PC-3 (cell line): ENCODE data around the gene ANKRD13C. TPM values are rescaled to one million over a fixed set of nuclear protein-coding genes. Genes with fewer than 3 reads are reported as not detected.

Experiments used
- ATAC-seq: fragments of 200-7000 bp; cut with Tn5 transposase; 2 replicates; pipeline ENCODE4 v1.9.1; 2020; ENCODE audit warnings: mild to moderate bottlenecking, moderate library complexity
- Bru-seq: library from RNA; stranded (reverse); fragments of 400-500 nt; gene quantifications from one replicate; lab custom pipeline; 2021; lab: Mats Ljungman, UMichigan
- BruChase-seq, 2 experiments: library from RNA; stranded (reverse); fragments of 400-500 nt; gene quantifications; one replicate each; lab custom pipeline; 2021; lab: Mats Ljungman, UMichigan
- BruUV-seq: library from RNA; stranded (reverse); fragments of 400-500 nt; replicated peaks from 2 replicates; lab custom pipeline; 2021; lab: Mats Ljungman, UMichigan
- CTCF ChIA-PET: fragments of 300-600 bp; sonication (Branson Sonifier 250); formaldehyde crosslinking; loops from one replicate; lab custom pipeline; 2022; ENCODE audit warnings: antibody characterized with exemption; lab: Charles Lee
- POLR2A ChIA-PET: fragments of 300-600 bp; sonication (Branson Sonifier 250); formaldehyde crosslinking; loops from one replicate; lab custom pipeline; 2022; ENCODE audit warnings: antibody characterized with exemption; ENCODE audit not compliant: unreplicated experiment; lab: Charles Lee
- DNase-seq: peaks from one replicate; pipeline ENCODE4 v3.0.0-alpha.2; 2015
- H2AFZ ChIP-seq: fragments of 300-600 bp; sonication (generic); 2 replicates; pipeline ENCODE4 v1.6.0; 2016; ENCODE audit warnings: antibody characterized with exemption, low read length
- H3F3A ChIP-seq: fragments of 300-600 bp; sonication (generic); one replicate; pipeline ENCODE4 v1.6.0; 2017; ENCODE audit warnings: antibody characterized with exemption, low read length, control low read depth, mild to moderate bottlenecking; ENCODE audit not compliant: unreplicated experiment
- H3K27ac ChIP-seq: fragments of 300-600 bp; sonication (generic); 2 replicates; pipeline ENCODE4 v1.5.1; 2016; ENCODE audit warnings: mild to moderate bottlenecking, low read length
- H3K27me3 ChIP-seq: fragments of 300-600 bp; sonication (generic); 2 replicates; pipeline ENCODE4 v1.6.1; 2016; ENCODE audit warnings: low read length, mixed read lengths
- H3K36me3 ChIP-seq: fragments of 300-600 bp; sonication (generic); 2 replicates; pipeline ENCODE4 v1.6.1; 2016; ENCODE audit warnings: low read depth, mixed run types, low read length, mixed read lengths
- H3K4me1 ChIP-seq: fragments of 300-600 bp; sonication (generic); 2 replicates; pipeline ENCODE4 v1.5.1; 2016; ENCODE audit warnings: low read length; ENCODE audit not compliant: insufficient read depth
- H3K4me2 ChIP-seq: fragments of 300-600 bp; sonication (generic); 2 replicates; pipeline ENCODE4 v1.6.0; 2016; ENCODE audit warnings: low read length
- H3K4me3 ChIP-seq: fragments of 300-600 bp; sonication (generic); 2 replicates; pipeline ENCODE4 v1.5.1; 2016; ENCODE audit warnings: mild to moderate bottlenecking, low read length, mixed read lengths
- H3K79me2 ChIP-seq: fragments of 300-600 bp; sonication (generic); 2 replicates; pipeline ENCODE4 v1.6.1; 2017; ENCODE audit warnings: low read length, mixed read lengths
- H3K9ac ChIP-seq: fragments of 300-600 bp; sonication (generic); 2 replicates; pipeline ENCODE4 v1.6.0; 2016; ENCODE audit warnings: mild to moderate bottlenecking, low read length
- H3K9me2 ChIP-seq: fragments of 300-600 bp; sonication (generic); replicated peaks from 2 replicates; pipeline ENCODE4 v1.6.1; 2016; ENCODE audit warnings: mixed run types, low read length, mixed read lengths
- H3K9me3 ChIP-seq: fragments of 300-600 bp; sonication (generic); 2 replicates; pipeline ENCODE4 v1.6.1; 2016; ENCODE audit warnings: low read length, mixed read lengths
- H4K20me1 ChIP-seq: fragments of 300-600 bp; sonication (generic); 2 replicates; pipeline ENCODE4 v1.6.1; 2016; ENCODE audit warnings: low read length, mixed read lengths
- CTCF ChIP-seq: fragments of 300-600 bp; sonication (generic); conservative IDR thresholded peaks from 2 replicates; pipeline ENCODE4 v1.5.1; 2017; ENCODE audit warnings: antibody characterized with exemption, low read depth, mild to moderate bottlenecking, low read length
- EZH2 ChIP-seq: fragments of 300-600 bp; sonication (generic); IDR thresholded peaks from one replicate; pipeline ENCODE4 v1.6.1; 2017; ENCODE audit warnings: antibody characterized with exemption, mild to moderate bottlenecking, low read length; ENCODE audit not compliant: unreplicated experiment
- EZH2phosphoT487 ChIP-seq: fragments of 300-600 bp; sonication (generic); IDR thresholded peaks from 2 replicates; pipeline ENCODE4 v1.6.1; 2018; ENCODE audit warnings: mild to moderate bottlenecking, antibody characterized with exemption, low read length, borderline replicate concordance
- intact Hi-C: fragments of 100-400 bp; cut with micrococcal nuclease; formaldehyde crosslinking; loops from 2 replicates; pipeline ENCODE4 v1.9.0; 2023
- long read RNA-seq: library from polyadenylated mRNA; unstranded; transcript quantifications from one replicate; pipeline ENCODE4 v2.0.0, GENCODE V29; 2021; ENCODE audit not compliant: unreplicated experiment
- total RNA-seq: library from RNA; depleted of rRNA; stranded (reverse); fragments of >200 nt; gene quantifications from 2 replicates; pipeline ENCODE4 v1.2.3, GENCODE V29; 2014; rRNA removed

Gene ANKRD13C
- 38.0 and 41.5 TPM in 2 replicates for total RNA-seq
- Bru-seq, nascent RNA, result percentile 92 among the genes with signal in this experiment
- BruChase-seq, experiment 1, labeled RNA remaining after a 6-hour chase, result percentile 88 among the genes with signal in this experiment
- percentile 88 among the genes with signal in this experiment for BruChase-seq, experiment 2, labeled RNA remaining after a 2-hour chase
- long read RNA-seq, full-length matches to known transcripts, result 63 of 120 reads
- long read RNA-seq, partial matches to known transcripts, result 9 of 120 reads
- long read RNA-seq, other reads (novel, unspliced or antisense), result 48 of 120 reads

GRCh38 chr1:70354332-70355110, at the start of gene ANKRD13C:
Gene ANKRD13C, minus strand, starts transcription at chr1:70354722. Its CDS starts 314 bp downstream, at chr1:70354408.
- H2AFZ ChIP-seq, result peak within 1 kb of the TSS; percentile 66
- DNase-seq, result peak; percentile 95
- no peaks in the 10 kb centered on the region for H3K9me3 ChIP-seq
- peak within 1 kb of the TSS; percentile 92 for H3K27ac ChIP-seq
- H3K4me1 ChIP-seq, result peaks cover 53% of the 10 kb centered on the region
- H4K20me1 ChIP-seq, result peaks cover 25% of the 10 kb centered on the region
- H3K9ac ChIP-seq, result peak within 1 kb of the TSS; percentile 98
- no peaks in the 10 kb centered on the region for H3K9me2 ChIP-seq
- no peak for TF ChIP-seq CTCF
- TF ChIP-seq EZH2, result no peak
- TF ChIP-seq EZH2phosphoT487, result no peak
- no peaks in the 10 kb centered on the region for H3F3A ChIP-seq
- peak within 1 kb of the TSS; percentile 94 for H3K4me3 ChIP-seq
- intact Hi-C loops, result loop anchor here (1.0 to 5.0 kb wide), 5 partner anchors 37 to 158 kb away; partner anchors contain the start of genes CTH and SRSF11
- peaks cover 83% of the 10 kb centered on the region for H3K79me2 ChIP-seq
- no peaks in the 10 kb centered on the region for H3K27me3 ChIP-seq
- BruUV-seq, result TSS peak; percentile 43
- ChIA-PET POLR2A (interaction anchor here (0.6 to 3.0 kb wide), 6 partner anchors 14 to 709 kb away, joined by 3 to 22 read pairs (median 5); partner anchors contain the start of gene CTH), CTCF (interaction anchor here (0.5 kb wide), 1 partner anchor 47 kb away, joined by 3 read pairs; no protein-coding TSS in a partner anchor)
- peak; percentile 80 for ATAC-seq
- peak within 1 kb of the TSS; percentile 90 for H3K4me2 ChIP-seq
- no peaks in the 10 kb centered on the region for H3K36me3 ChIP-seq

GRCh38 chr1:70403759-70404158, 49.2 kb upstream of the ANKRD13C start:
- H3K79me2 ChIP-seq, result no peaks in the 10 kb centered on the region
- H3K27ac ChIP-seq, result no peak overlapping the region
- H3K27me3 ChIP-seq, result no peaks in the 10 kb centered on the region
- H2AFZ ChIP-seq, result no peak overlapping the region
- ChIA-PET CTCF (no interaction called here), POLR2A (no interaction called here)
- TF ChIP-seq EZH2, result no peak
- no peak for TF ChIP-seq CTCF
- TF ChIP-seq EZH2phosphoT487, result no peak
- no peaks in the 10 kb centered on the region for H3K9me3 ChIP-seq
- no peak overlapping the region for H3K9ac ChIP-seq
- intact Hi-C loops, result no loop called here
- no peaks in the 10 kb centered on the region for H3K9me2 ChIP-seq
- no peak overlapping the region for H3K4me3 ChIP-seq
- no TSS peak for BruUV-seq
- H3K4me1 ChIP-seq, result 0 out of 2 replicates have a peak, but pooled peaks cover 7% of the 10 kb centered on the region
- DNase-seq, result no peak
- no peak overlapping the region for H3K4me2 ChIP-seq
- no peaks in the 10 kb centered on the region for H4K20me1 ChIP-seq
- no peaks in the 10 kb centered on the region for H3K36me3 ChIP-seq
- H3F3A ChIP-seq, result no peaks in the 10 kb centered on the region
- no peak for ATAC-seq
